HG03558 (cell line): ENCODE measurements around the gene DCAF6.

Experiments
- ATAC-seq: cut with Tn5 transposase; IDR thresholded peaks from one replicate; pipeline ENCODE4 v1.9.1; 2021; ENCODE audit warnings: moderate number of reproducible peaks; ENCODE audit not compliant: unreplicated experiment; ENCODE audit errors: extremely low read depth

The DCAF6 gene

GRCh38 chr1:168096296-168097165 is 160.0 kb downstream of the DCAF6 start:
- no peak for ATAC-seq

GRCh38 chr1:168097921-168098528 is 161.5 kb downstream of the DCAF6 start:
- no peak for ATAC-seq

GRCh38 chr1:168098534-168099320 is 162.2 kb downstream of the DCAF6 start:
- no peak for ATAC-seq

- ATAC-seq: no peak
Observed at GRCh38 chr1:168099337-168099801, 162.9 kb downstream of the DCAF6 start.

GRCh38 chr1:168100315-168101002 is 164.0 kb downstream of the DCAF6 start:
- ATAC-seq: no peak

GRCh38 chr1:168101336-168101735 is 164.9 kb downstream of the DCAF6 start:
- no peak for ATAC-seq

- no peak for ATAC-seq
Observed at GRCh38 chr1:168102487-168102886, 166.0 kb downstream of the DCAF6 start.

GRCh38 chr1:168104535-168104934 is 168.1 kb downstream of the DCAF6 start:
- ATAC-seq: no peak

GRCh38 chr1:168105846-168106245 is 169.4 kb downstream of the DCAF6 start:
- ATAC-seq: no peak

GRCh38 chr1:168106274-168106673 is 169.8 kb downstream of the DCAF6 start:
- no peak for ATAC-seq

GRCh38 chr1:168110896-168111545 is 174.5 kb downstream of the DCAF6 start:
- ATAC-seq: no peak

GRCh38 chr1:168112673-168113305 is 176.3 kb downstream of the DCAF6 start:
- no peak for ATAC-seq

- ATAC-seq: no peak
Observed at GRCh38 chr1:168114845-168115244, 178.4 kb downstream of the DCAF6 start.

GRCh38 chr1:168116327-168116799 is 179.9 kb downstream of the DCAF6 start:
- no peak for ATAC-seq

GRCh38 chr1:168119750-168120149 is 183.3 kb downstream of the DCAF6 start:
- no peak for ATAC-seq

GRCh38 chr1:168121401-168122011 is 185.0 kb downstream of the DCAF6 start:
- no peak for ATAC-seq

- no peak for ATAC-seq
Observed at GRCh38 chr1:168125051-168125450, 188.6 kb downstream of the DCAF6 start.
